GM12878 (cell line): Measurements from ENCODE around the gene LAMA5. TPM values are rescaled to one million over a fixed set of nuclear protein-coding genes. Genes with fewer than 3 reads are reported as not detected.

Experiments used
- ATAC-seq: fragments of 200-7000 bp; cut with Tn5 transposase; 3 replicates; pipeline ENCODE4 v1.9.1; 2020; ENCODE audit warnings: mild to moderate bottlenecking, moderate library complexity
- BruUV-seq: library from RNA; stranded (reverse); fragments of 400-500 nt; replicated peaks from 2 replicates; lab custom pipeline; 2021; lab: Mats Ljungman, UMichigan
- CTCF ChIA-PET: fragments of 300-600 bp; sonication (Branson Sonifier 250); formaldehyde crosslinking; extraction: SDS; loops from one replicate; lab custom pipeline; 2021; ENCODE audit warnings: inconsistent platforms; lab: Yijun Ruan, JAX
- POLR2A ChIA-PET: fragments of 350-600 bp; formaldehyde crosslinking; extraction: SDS; loops from one replicate; lab custom pipeline; 2021; ENCODE audit warnings: inconsistent platforms; lab: Charles Lee
- RAD21 ChIA-PET: fragments of 300-600 bp; sonication (Branson Sonifier 250); formaldehyde crosslinking; loops from one replicate; lab custom pipeline; 2023; ENCODE audit warnings: antibody characterized with exemption; ENCODE audit not compliant: unreplicated experiment; lab: Charles Lee
- SMC1A ChIA-PET: fragments of 300-600 bp; sonication (Branson Sonifier 250); formaldehyde crosslinking; loops from one replicate; lab custom pipeline; 2023; ENCODE audit not compliant: unreplicated experiment, uncharacterized antibody; lab: Charles Lee
- DNase-seq: peaks from one replicate; pipeline ENCODE4 v3.0.0-alpha.2; 2011; ENCODE audit warnings: low read depth, low spot score
- FAIRE-seq: peaks from 3 replicates; lab custom pipeline; 2011; peaks lifted over from hg19 to GRCh38; lab: Jason Lieb, UNC
- H2AFZ ChIP-seq: 2 replicates; pipeline ENCODE4 v1.6.0; 2011; ENCODE audit warnings: low read depth, low read length, control low read depth; ENCODE audit not compliant: control insufficient read depth
- H3K27ac ChIP-seq: 2 replicates; pipeline ENCODE4 v1.5.1; 2011; ENCODE audit warnings: control low read depth; ENCODE audit not compliant: control insufficient read depth, insufficient read depth
- H3K27me3 ChIP-seq, 2 experiments: replicated peaks in 1 of 2; 2 replicates each; pipeline versions ENCODE4 v1.6.0 to v1.6.1; 2011; ENCODE audit warnings: low read length in 1 of 2; ENCODE audit not compliant: control insufficient read depth in 2 of 2, insufficient read depth in 2 of 2
- H3K36me3 ChIP-seq, 2 experiments: 2 replicates each; pipeline ENCODE4 v1.5.1; 2011; ENCODE audit warnings: low read length in 1 of 2; ENCODE audit not compliant: control insufficient read depth in 2 of 2, insufficient read depth in 2 of 2
- H3K4me1 ChIP-seq: 2 replicates; pipeline ENCODE4 v1.6.1; 2011; ENCODE audit warnings: mild to moderate bottlenecking, low read length, moderate library complexity, mixed read lengths; ENCODE audit not compliant: control insufficient read depth, insufficient read depth
- H3K4me2 ChIP-seq: 2 replicates; pipeline ENCODE4 v1.6.0; 2011; ENCODE audit warnings: control low read depth; ENCODE audit not compliant: control insufficient read depth, insufficient read depth
- H3K4me3 ChIP-seq: fragments of 200-600 bp; sonication (generic); 2 replicates; pipeline ENCODE4 v1.5.1; 2016
- H3K79me2 ChIP-seq: 2 replicates; pipeline ENCODE4 v1.6.0; 2011; ENCODE audit warnings: low read length; ENCODE audit not compliant: control insufficient read depth, insufficient read depth
- H3K9ac ChIP-seq: 2 replicates; pipeline ENCODE4 v1.8.0; 2011; ENCODE audit warnings: low read length, control low read depth, mixed read lengths; ENCODE audit not compliant: control insufficient read depth, insufficient read depth
- H3K9me3 ChIP-seq: replicated peaks from 3 replicates; pipeline ENCODE4 v1.5.1; 2011; ENCODE audit warnings: mild to moderate bottlenecking, low read length; ENCODE audit not compliant: control insufficient read depth, insufficient read depth
- H4K20me1 ChIP-seq: 2 replicates; pipeline ENCODE4 v1.6.0; 2011; ENCODE audit not compliant: control insufficient read depth, insufficient read depth
- HSF1 ChIP-seq: fragments of 150-350 bp; IDR thresholded peaks from 2 replicates; pipeline ENCODE4 v1.6.1; 2014; ENCODE audit warnings: mild to moderate bottlenecking, low read depth, low read length
- JUNB ChIP-seq: IDR thresholded peaks from 2 replicates; pipeline ENCODE4 v1.6.1; 2016; ENCODE audit warnings: antibody characterized with exemption, mild to moderate bottlenecking
- YY1 ChIP-seq: IDR thresholded peaks from 2 replicates; pipeline ENCODE4 v1.6.1; 2011; ENCODE audit warnings: low read depth, mild to moderate bottlenecking, low read length
- ZBTB4 ChIP-seq: fragments of 450-650 bp; formaldehyde crosslinking; IDR thresholded peaks from 2 replicates; pipeline ENCODE4 v1.4.0; 2022; ENCODE audit warnings: mild to moderate bottlenecking, moderate library complexity
- WGBS: methylation state at CpG from one replicate; pipeline ENCODE4 v1.1.6; 2016; ENCODE audit warnings: low lambda C conversion rate; ENCODE audit not compliant: insufficient replicate concordance, insufficient coverage; ENCODE audit errors: missing lambda C conversion rate; 5-methylcytosine and 5-hydroxymethylcytosine counted together
- in situ Hi-C: fragments of 300-500 bp; cut with MboI; formaldehyde crosslinking; loops from 9 replicates; pipeline ENCODE4 v1.14.3; 2018; ENCODE audit warnings: mixed read lengths
- intact Hi-C: fragments of 100-400 bp; cut with micrococcal nuclease; formaldehyde crosslinking; loops from one replicate; pipeline ENCODE4 v1.14.2; 2022; ENCODE audit not compliant: unreplicated experiment
- polyA plus RNA-seq, 11 experiments: library from polyadenylated mRNA; depleted of rRNA in 4 of 11; unstranded in 6 of 11; stranded (reverse) in 5 of 11; fragments of >200 nt; fragmentation: Nextera tagmentation in 4 of 11; fragmentation: Illumina TruSeq in 1 of 11; extraction: Ambion mirVana in 4 of 11; extraction: Trizol in 1 of 11; gene quantifications; 1 replicate in 1 of 11; 2 replicates in 10 of 11; pipeline versions ENCODE4 v1.2.1 to v1.2.3, GENCODE V29; 2011 to 2016; ENCODE audit warnings: inconsistent platforms in 2 of 11, missing spikeins in 2 of 11, low read depth in 1 of 11
- total RNA-seq, 4 experiments: library from RNA; depleted of rRNA in 3 of 4; stranded (reverse); fragments of >200 nt in 3 of 4; fragmentation: Illumina TruSeq in 1 of 4; extraction: Trizol in 1 of 4; gene quantifications; 2 replicates each; pipeline versions ENCODE4 v1.2.1 to v1.2.3, GENCODE V29; 2013 to 2021
- TF ChIP-seq, protein P1 (sequence below): fragments of 450-650 bp; IDR thresholded peaks from 2 replicates; pipeline ENCODE4 v1.6.1; 2017; ENCODE audit warnings: borderline replicate concordance
- TF ChIP-seq, protein P2 (sequence below): IDR thresholded peaks from 2 replicates; pipeline ENCODE4 v1.6.1; 2011; ENCODE audit warnings: borderline replicate concordance, low read depth, mild to moderate bottlenecking, moderate library complexity, mixed read lengths, low read length; ENCODE audit not compliant: insufficient read depth; ENCODE audit errors: extremely low read length

Gene LAMA5
- total and polyA plus RNA-seq, 10 of the 15 experiments (the other 5 are each of a cell fraction or from before 2014, with no cell fraction given): 0.09 to 3.1 (median 1.6) TPM; not detected in 3

DNA sequence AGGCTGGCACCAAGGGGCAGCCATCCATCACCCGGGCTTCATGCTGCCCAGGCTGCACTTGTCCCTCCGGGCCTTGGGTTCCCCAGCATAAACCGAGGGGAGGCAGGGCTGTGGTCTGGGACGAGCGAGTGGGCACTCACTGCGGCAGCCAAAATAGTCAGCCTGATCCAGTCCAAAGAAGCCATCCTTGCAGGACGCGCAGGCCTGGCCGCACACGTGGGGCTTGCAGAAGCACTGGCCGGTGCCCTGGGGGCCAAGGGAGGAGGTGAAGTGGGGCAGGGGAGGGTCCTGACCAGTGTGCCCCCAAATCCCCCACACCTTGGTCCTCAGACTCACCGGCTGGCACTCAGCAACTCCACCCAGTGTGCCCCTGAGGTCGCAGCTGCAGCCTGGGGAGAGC is 32.2 kb downstream of the LAMA5 start (continued):
- TF ChIP-seq ZBTB4 (no peak), YY1 (no peak)
- TF ChIP-seq, protein P1, sequence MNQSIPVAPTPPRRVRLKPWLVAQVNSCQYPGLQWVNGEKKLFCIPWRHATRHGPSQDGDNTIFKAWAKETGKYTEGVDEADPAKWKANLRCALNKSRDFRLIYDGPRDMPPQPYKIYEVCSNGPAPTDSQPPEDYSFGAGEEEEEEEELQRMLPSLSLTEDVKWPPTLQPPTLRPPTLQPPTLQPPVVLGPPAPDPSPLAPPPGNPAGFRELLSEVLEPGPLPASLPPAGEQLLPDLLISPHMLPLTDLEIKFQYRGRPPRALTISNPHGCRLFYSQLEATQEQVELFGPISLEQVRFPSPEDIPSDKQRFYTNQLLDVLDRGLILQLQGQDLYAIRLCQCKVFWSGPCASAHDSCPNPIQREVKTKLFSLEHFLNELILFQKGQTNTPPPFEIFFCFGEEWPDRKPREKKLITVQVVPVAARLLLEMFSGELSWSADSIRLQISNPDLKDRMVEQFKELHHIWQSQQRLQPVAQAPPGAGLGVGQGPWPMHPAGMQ: no peak

- ATAC-seq: no peak
- Histone ChIP-seq H3K79me2 (no peaks in the 10 kb centered on the region), H4K20me1 (no peaks in the 10 kb centered on the region), H3K36me3 (no peaks in the 10 kb centered on the region), H3K27me3 (no peaks in the 10 kb centered on the region), H3K4me2 (no peak overlapping the region), H3K9ac (no peak overlapping the region), H3K4me1 (peaks cover 27% of the 10 kb centered on the region), H3K4me3 (no peak overlapping the region), H3K27ac (no peak overlapping the region), H3K9me3 (no peaks in the 10 kb centered on the region), H2AFZ (no peak overlapping the region)
- TF ChIP-seq JUNB (no peak), HSF1 (no peak)
- TF ChIP-seq, protein P2, sequence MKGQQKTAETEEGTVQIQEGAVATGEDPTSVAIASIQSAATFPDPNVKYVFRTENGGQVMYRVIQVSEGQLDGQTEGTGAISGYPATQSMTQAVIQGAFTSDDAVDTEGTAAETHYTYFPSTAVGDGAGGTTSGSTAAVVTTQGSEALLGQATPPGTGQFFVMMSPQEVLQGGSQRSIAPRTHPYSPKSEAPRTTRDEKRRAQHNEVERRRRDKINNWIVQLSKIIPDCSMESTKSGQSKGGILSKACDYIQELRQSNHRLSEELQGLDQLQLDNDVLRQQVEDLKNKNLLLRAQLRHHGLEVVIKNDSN: no peak
- no peak for DNase-seq
- intact Hi-C loops: no loop called here
- POLR2A ChIA-PET: no interaction called here
- BruUV-seq: no TSS peak
- RAD21 ChIA-PET: no interaction called here
- SMC1A ChIA-PET: no interaction called here
- 79% methylated on average over 30 of the region's 37 CpGs for WGBS
- CTCF ChIA-PET: no interaction called here
- in situ Hi-C loops: no loop called here
- no peak for FAIRE-seq
Measured at GRCh38 chr20:62333820-62334595, 33.1 kb downstream of the LAMA5 start.
